Suprapubic skin (tissue), 4 donors: ENCODE measurements around the gene COL18A1. TPM values are rescaled to one million over a fixed set of nuclear protein-coding genes. Genes with fewer than 3 reads are reported as not detected.

Experiments
- DNase-seq, 2 donors: peaks; one replicate each; pipeline ENCODE4 v3.0.0-alpha.2; 2019; ENCODE audit warnings: low spot score in 2 of 2
- H3K27ac ChIP-seq: fragments of 200-600 bp; sonication (generic); one replicate; pipeline ENCODE4 v1.5.1; 2019
- H3K27me3 ChIP-seq: fragments of 200-600 bp; sonication (generic); one replicate; pipeline ENCODE4 v1.5.1; 2019
- H3K36me3 ChIP-seq: fragments of 200-600 bp; sonication (generic); one replicate; pipeline ENCODE4 v1.5.1; 2019
- H3K4me1 ChIP-seq: fragments of 200-600 bp; sonication (generic); one replicate; pipeline ENCODE4 v1.5.1; 2019
- H3K4me3 ChIP-seq: fragments of 200-600 bp; sonication (generic); one replicate; pipeline ENCODE4 v1.5.1; 2019; ENCODE audit warnings: mild to moderate bottlenecking
- H3K9me3 ChIP-seq: fragments of 200-600 bp; sonication (generic); one replicate; pipeline ENCODE4 v1.5.1; 2019
- EP300 ChIP-seq: sonication (generic); formaldehyde crosslinking; IDR thresholded peaks from one replicate; pipeline ENCODE4 v1.6.1; 2017; ENCODE audit warnings: antibody characterized with exemption
- POLR2A ChIP-seq, 2 donors: fragments of 450-650 bp; IDR thresholded peaks; one replicate each; pipeline ENCODE4 v1.6.1; 2017; ENCODE audit warnings: antibody characterized with exemption in 2 of 2, mild to moderate bottlenecking in 2 of 2, moderate library complexity in 2 of 2
- POLR2AphosphoS5 ChIP-seq, 3 donors: sonication (generic); formaldehyde crosslinking; IDR thresholded peaks; one replicate each; pipeline ENCODE4 v1.6.1; 2017; ENCODE audit warnings: antibody characterized with exemption in 3 of 3
- WGBS: methylation state at CpG from one replicate; pipeline ENCODE4 v1.1.5; 2018; 5-methylcytosine and 5-hydroxymethylcytosine counted together
- total RNA-seq, 4 donors: library from RNA; depleted of rRNA; stranded (reverse); fragments of >200 nt; gene quantifications; one replicate each; pipeline ENCODE4 v1.1.0, GENCODE V29; 2016
- TF ChIP-seq, protein P1 (sequence below), 2 donors: fragments of 200-600 bp in 1 of 2; fragments of 450-650 bp in 1 of 2; sonication (generic) in 1 of 2; IDR thresholded peaks; one replicate each; pipeline ENCODE4 v1.5.1; 2016 to 2019; ENCODE audit warnings: antibody characterized with exemption in 2 of 2, mild to moderate bottlenecking in 1 of 2, moderate library complexity in 1 of 2

The COL18A1 gene
- total RNA-seq, 4 donors from 2014 or later = 71.9 to 157 (median 101) TPM

DNA sequence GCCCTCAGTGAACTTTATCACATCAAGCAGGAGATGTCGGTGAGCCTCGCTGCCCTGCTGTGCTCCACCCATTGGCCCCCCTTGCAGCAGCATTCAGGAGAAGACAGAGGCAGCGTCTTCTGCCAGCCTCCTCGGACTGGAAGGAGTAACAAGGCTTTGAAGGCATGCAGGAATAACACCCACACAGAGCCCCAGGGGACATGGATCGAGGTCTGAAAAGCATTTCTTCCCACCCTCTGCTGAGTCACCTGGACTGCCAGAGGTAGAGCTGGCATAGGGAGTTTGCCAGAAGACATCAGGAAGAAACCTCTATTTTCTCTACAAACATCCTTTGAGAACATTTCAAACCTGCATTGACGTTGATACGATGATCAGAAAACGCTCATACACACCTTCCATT is 42.9 kb downstream of the COL18A1 start:
- Histone ChIP-seq H3K36me3 (no peaks in the 10 kb centered on the region), H3K27ac (no peak overlapping the region), H3K4me3 (no peak overlapping the region), H3K9me3 (no peaks in the 10 kb centered on the region), H3K4me1 (peaks cover 19% of the 10 kb centered on the region), H3K27me3 (no peaks in the 10 kb centered on the region)
- DNase-seq = no peak
- 51% methylated on average over 8 of the region's 8 CpGs for WGBS
- TF ChIP-seq, protein P1, sequence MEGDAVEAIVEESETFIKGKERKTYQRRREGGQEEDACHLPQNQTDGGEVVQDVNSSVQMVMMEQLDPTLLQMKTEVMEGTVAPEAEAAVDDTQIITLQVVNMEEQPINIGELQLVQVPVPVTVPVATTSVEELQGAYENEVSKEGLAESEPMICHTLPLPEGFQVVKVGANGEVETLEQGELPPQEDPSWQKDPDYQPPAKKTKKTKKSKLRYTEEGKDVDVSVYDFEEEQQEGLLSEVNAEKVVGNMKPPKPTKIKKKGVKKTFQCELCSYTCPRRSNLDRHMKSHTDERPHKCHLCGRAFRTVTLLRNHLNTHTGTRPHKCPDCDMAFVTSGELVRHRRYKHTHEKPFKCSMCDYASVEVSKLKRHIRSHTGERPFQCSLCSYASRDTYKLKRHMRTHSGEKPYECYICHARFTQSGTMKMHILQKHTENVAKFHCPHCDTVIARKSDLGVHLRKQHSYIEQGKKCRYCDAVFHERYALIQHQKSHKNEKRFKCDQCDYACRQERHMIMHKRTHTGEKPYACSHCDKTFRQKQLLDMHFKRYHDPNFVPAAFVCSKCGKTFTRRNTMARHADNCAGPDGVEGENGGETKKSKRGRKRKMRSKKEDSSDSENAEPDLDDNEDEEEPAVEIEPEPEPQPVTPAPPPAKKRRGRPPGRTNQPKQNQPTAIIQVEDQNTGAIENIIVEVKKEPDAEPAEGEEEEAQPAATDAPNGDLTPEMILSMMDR (IDR thresholded peaks at IDR 0.05) = no peak
- TF ChIP-seq EP300 = no peak
- no peak for TF ChIP-seq POLR2A (IDR thresholded peaks at IDR 0.05)
- TF ChIP-seq POLR2AphosphoS5 (IDR thresholded peaks at IDR 0.05) = no peak

DNA sequence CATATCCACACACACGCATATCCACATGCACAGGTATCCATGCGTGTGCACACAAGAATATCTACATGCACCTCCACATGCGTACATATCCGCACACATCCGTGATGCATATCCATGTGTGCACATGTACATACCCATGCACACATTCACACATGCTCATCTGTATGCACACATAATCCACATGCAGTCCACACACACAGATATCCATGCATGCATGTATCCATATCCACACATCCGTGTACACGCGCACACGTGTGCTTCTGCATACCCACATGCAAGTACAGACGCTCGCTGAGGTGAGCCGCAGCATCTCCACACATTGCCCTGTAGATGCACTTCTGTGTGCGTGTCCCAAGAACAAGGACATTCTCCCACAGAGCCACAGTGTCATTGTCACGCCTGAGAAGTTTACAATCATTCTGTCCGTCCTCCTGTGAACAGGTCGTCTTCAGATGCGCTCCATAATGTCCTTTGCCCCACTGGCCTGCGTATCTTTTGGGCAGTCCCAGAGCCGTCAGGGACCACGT is 43.4 kb downstream of the COL18A1 start:
- H3K4me3 ChIP-seq = no peak overlapping the region
- no peak for DNase-seq
- TF ChIP-seq POLR2A (IDR thresholded peaks at IDR 0.05) (no peak), POLR2AphosphoS5 (IDR thresholded peaks at IDR 0.05) (no peak), EP300 (no peak)
- TF ChIP-seq, protein P1 (IDR thresholded peaks at IDR 0.05) = no peak
- WGBS = 87% methylated on average over 19 of the region's 20 CpGs
- H3K9me3 ChIP-seq = no peaks in the 10 kb centered on the region
- H3K36me3 ChIP-seq = no peaks in the 10 kb centered on the region
- no peak overlapping the region for H3K27ac ChIP-seq
- no peaks in the 10 kb centered on the region for H3K27me3 ChIP-seq
- peaks cover 23% of the 10 kb centered on the region for H3K4me1 ChIP-seq

DNA sequence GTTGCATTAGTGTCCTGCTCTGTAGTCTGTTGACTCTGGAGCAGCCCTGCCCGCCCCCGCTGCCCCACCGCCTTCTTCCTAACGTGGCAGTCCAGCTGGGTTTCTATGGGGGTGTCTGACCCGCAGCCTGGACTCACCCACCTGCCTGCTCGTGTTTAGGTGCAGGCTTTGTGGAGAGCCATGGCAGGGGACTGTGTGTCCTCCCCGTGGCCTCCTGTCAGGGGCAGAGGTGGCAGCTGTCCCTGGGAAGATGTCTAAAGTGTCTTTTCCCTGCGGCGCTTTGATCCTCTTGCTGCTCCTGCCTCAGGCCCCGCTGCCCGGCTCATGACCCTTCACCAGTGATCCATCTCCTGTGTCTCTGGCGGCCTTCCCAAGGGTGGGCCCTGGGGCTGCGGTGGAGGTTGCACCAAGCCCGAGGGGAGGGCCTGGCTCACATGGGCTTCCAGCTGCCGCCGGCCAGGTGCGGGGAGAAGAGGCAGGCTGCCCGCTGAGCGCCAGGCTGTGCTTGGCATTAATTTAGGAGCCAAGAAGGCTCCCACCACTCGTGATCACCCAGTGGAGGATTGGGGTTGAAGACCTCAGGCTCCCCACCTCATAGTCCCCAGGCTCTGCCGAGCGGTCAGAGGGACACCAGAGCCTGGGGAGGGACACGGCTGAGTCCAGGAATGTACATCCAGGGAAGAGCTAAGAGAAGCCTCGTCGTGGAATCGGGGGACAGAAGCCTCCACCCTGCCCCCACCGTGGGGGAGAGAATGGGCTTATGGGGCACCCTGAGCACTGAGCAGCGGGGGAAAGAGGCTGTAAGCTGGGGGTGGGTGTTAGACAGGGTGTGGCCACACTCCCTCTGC is 44.1 kb downstream of the COL18A1 start:
- peaks cover 30% of the 10 kb centered on the region for H3K4me1 ChIP-seq
- DNase-seq = no peak
- no peaks in the 10 kb centered on the region for H3K27me3 ChIP-seq
- no peaks in the 10 kb centered on the region for H3K9me3 ChIP-seq
- no peak overlapping the region for H3K27ac ChIP-seq
- 79% methylated on average over 14 of the region's 28 CpGs for WGBS
- no peaks in the 10 kb centered on the region for H3K36me3 ChIP-seq
- TF ChIP-seq EP300 (no peak), POLR2A (IDR thresholded peaks at IDR 0.05) (no peak), POLR2AphosphoS5 (IDR thresholded peaks at IDR 0.05) (no peak)
- TF ChIP-seq, protein P1 (IDR thresholded peaks at IDR 0.05) = no peak
- no peak overlapping the region for H3K4me3 ChIP-seq

DNA sequence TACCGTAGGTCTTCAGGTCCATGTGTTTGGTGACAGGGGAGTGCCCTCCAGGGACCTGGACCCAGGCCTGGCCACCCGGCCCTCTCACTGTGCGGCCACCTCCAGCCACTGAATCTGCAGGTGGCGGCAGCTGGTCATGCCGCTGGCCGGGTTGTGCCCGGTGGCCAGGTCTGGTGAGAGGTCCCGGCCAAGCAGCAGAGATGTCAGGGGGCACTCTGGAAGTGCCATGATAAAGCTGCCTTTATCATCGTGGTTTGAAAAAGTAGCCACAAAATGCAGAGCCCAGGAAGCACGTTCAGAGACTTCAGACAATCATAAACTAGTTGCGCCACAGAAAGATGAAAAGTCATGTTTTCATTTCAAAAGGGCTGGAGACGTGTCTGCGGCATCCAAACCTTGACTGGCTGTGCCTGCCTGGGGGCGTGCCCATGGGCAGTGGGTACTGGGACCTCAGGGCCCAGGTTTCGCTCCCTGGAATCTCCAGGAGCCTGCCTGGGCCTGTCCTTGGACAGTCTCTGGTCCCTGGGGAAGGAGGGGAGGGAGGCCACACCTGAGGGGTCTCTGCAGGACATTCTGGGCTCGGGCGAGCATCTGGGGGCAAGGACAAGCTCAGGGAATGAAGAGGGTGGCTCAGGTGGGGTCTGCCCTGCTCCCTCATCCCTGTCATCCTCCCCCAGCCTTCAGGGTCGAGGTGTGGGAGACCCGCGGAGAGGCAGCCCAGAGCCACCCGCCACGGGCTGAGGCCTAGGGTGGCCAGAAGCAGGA is 44.9 kb downstream of the COL18A1 start:
- no peaks in the 10 kb centered on the region for H3K36me3 ChIP-seq
- no peak overlapping the region for H3K27ac ChIP-seq
- WGBS = 66% methylated on average over 14 of the region's 22 CpGs

More for the DNA sequence above, 44.9 kb downstream of the COL18A1 start:
- DNase-seq = no peak
- H3K4me3 ChIP-seq = no peak overlapping the region
- TF ChIP-seq POLR2A (IDR thresholded peaks at IDR 0.05) (no peak), POLR2AphosphoS5 (IDR thresholded peaks at IDR 0.05) (no peak), EP300 (no peak)
- TF ChIP-seq, protein P1 (IDR thresholded peaks at IDR 0.05) = no peak
- no peaks in the 10 kb centered on the region for H3K9me3 ChIP-seq
- H3K27me3 ChIP-seq = no peaks in the 10 kb centered on the region
- peaks cover 38% of the 10 kb centered on the region for H3K4me1 ChIP-seq
